DND-41 (cell line): ENCODE data around the gene GAS7.

Experiments used
- EZH2 ChIP-seq: IDR thresholded peaks from 3 replicates; pipeline ENCODE4 v1.6.1; 2012; ENCODE audit warnings: borderline replicate concordance, low read depth, mild to moderate bottlenecking, moderate library complexity, low read length, inconsistent platforms; ENCODE audit not compliant: severe bottlenecking
- TF ChIP-seq, protein P1 (sequence below): IDR thresholded peaks from 2 replicates; pipeline ENCODE4 v1.5.1; 2012; ENCODE audit warnings: borderline replicate concordance, low read length, moderate library complexity, mild to moderate bottlenecking; ENCODE audit not compliant: poor library complexity, severe bottlenecking; ENCODE audit errors: extremely low read depth

DNA sequence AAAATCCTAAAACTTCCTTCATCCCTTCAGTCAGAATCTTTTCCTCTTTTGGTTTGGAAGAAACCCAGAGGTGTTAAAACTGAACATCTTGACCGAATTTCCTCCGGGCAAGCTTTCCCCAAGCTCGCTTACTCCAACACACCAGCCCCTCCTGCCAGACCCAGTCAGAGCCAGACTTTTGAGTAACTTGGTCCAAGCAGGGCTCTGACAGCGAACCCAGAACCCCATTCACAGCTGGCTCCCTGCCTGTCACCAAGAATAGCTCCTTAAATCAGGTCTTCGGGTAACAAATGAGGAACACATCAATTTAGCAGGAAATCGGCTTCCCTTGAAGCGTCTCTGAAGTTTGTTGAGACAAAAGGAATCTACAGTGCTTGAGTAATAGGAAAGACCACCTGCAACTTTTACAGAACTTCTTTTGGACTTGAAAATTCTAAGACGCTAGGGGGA lies 27.3 kb downstream of the GAS7 start:
- TF ChIP-seq, protein P1, sequence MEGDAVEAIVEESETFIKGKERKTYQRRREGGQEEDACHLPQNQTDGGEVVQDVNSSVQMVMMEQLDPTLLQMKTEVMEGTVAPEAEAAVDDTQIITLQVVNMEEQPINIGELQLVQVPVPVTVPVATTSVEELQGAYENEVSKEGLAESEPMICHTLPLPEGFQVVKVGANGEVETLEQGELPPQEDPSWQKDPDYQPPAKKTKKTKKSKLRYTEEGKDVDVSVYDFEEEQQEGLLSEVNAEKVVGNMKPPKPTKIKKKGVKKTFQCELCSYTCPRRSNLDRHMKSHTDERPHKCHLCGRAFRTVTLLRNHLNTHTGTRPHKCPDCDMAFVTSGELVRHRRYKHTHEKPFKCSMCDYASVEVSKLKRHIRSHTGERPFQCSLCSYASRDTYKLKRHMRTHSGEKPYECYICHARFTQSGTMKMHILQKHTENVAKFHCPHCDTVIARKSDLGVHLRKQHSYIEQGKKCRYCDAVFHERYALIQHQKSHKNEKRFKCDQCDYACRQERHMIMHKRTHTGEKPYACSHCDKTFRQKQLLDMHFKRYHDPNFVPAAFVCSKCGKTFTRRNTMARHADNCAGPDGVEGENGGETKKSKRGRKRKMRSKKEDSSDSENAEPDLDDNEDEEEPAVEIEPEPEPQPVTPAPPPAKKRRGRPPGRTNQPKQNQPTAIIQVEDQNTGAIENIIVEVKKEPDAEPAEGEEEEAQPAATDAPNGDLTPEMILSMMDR, result no peak
- no peak for TF ChIP-seq EZH2
